ENCODE measurements around the gene C17orf107.
"Not testable (repeated sequence)": the region's sequence is repeated elsewhere in the genome, so short reads cannot be mapped to it uniquely, and the experiment has no call there.

The C17orf107 gene

DNA sequence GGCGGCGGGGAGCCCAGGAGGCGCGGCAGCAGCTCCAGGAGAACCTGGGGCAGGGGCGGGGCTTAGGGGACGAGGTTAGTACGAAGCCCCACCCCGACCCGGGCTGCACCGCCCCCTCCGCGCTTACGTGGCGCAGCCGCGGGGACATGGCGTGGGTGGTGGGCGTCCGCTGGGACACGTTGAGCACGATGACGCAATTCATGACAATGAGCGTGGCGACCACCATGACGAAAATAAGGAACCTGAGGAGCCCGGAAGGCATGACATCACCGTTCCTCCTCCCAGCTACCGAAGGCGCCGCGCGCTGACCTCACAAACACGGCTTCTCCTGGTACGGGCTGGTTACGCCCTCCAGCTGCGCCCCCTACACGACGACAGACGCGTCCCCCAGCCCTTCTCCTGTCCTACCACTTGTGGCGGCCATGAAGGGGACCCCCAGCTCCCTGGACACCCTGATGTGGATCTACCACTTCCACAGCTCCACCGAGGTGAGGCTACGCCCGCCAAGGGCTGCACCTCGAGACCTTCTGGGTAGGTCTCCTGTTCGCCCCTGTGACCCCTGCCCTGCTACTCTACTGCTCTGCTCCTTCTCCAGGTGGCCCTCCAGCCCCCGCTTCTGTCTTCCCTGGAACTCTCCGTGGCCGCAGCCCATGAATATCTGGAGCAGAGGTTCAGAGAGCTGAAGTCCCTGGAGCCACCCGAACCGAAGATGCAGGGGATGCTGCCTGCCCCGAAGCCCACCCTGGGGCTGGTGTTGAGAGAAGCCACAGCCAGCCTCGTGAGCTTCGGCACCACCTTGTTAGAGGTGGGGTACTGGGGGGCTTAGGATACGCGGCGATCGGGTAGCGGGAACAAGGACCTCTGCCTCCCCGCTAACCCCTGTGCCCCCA lies at the start of gene C17orf107:
C17orf107 (plus strand) TSS at position 196 of the 890 bp plus-strand sequence; CDS start at position 423, 227 bp downstream.
- peak; percentile 88 for DNase-seq

DNA sequence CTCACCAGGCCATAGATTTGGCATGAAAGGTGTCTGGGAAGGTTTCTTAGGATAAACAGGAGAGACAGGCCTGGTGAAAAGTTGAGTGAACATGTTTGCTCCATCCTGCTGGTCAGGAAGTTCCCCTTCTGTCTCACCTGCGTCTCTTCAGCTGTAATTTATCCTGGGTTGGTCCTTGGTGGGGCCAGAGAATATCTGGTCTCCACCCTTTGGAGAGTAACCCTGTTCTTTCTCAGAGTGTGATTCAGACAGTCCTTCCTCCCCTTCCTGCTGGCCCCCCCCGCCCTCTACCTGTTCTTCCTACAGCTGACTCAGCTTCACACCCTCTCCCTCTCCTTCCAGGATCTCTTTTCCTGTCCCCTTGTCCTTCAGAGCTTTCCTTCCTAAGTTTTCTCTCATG lies 49.1 kb upstream of the C17orf107 start:
- DNase-seq, result no peak

DNA sequence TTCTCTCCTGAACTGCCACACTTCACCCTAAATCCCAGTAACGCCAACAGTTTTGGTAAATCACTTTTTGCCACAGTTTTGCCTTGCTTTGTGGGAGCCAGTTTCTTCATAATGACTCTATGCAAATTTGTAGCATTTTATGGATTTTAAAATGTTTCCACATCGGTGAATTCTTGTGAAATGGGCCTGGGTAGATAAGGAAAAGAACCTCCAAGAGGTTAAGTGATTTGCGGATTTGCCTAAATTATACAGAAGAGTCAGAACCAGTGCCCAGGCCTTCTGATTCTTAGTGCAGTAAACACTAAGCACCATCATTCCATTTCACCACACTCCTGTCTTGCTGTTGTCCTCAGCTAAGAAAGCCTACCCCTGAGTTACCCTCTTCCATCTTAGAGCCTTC lies 48.3 kb upstream of the C17orf107 start:
- DNase-seq, result no peak

DNA sequence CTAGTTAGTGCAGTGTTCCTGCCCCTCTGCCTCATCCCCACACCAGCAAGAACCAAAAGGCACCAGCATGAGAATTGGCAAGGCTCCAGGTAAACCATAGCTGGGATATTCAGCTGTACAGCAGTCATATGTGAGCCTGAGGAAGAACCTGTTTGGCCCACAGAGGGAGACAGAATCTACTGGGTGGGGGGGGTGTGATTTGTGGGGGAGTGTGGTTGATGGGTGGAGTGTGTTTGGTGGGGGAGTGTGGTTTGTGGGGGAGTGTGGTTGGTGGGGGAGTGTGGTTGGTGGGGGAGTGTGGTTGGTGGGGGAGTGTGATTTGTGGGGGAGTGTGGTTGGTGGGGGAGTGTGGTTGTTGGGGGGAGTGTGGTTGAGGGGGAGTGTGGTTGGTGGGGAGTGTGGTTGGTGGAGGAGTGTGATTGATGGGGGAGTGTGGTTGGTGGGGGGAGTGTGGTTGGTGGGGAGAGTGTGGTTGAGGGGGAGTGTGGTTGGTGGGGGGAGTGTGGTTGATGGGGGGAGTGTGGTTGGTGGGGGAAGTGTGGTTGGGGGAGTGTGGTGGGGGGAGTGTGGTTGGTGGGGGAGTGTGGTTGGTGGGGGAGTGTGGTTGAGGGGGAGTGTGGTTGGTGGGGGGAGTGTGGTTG lies 46.6 kb upstream of the C17orf107 start:
- DNase-seq, result no peak

DNA sequence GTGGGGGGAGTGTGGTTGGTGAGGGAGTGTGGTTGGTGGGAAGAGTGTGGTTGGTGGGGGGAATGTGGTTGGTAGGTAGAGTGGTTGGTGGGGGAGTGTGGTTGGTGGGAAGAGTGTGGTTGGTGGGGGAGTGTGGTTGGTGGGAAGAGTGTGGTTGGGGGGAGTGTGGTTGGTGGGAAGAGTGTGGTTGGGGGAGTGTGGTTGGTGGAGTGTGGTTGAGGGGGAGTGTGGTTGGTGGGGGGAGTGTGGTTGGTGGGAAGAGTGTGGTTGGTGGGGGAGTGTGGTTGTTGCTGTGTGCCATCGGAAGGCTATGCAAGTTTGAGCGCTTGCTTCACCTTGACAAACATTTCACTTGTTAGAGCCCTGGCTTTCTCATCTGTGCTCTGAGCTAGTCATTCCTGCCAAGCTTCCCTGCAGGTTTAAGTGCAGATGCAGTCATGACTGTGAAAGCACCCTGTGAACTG lies 46.1 kb upstream of the C17orf107 start:
- no peak for DNase-seq

DNA sequence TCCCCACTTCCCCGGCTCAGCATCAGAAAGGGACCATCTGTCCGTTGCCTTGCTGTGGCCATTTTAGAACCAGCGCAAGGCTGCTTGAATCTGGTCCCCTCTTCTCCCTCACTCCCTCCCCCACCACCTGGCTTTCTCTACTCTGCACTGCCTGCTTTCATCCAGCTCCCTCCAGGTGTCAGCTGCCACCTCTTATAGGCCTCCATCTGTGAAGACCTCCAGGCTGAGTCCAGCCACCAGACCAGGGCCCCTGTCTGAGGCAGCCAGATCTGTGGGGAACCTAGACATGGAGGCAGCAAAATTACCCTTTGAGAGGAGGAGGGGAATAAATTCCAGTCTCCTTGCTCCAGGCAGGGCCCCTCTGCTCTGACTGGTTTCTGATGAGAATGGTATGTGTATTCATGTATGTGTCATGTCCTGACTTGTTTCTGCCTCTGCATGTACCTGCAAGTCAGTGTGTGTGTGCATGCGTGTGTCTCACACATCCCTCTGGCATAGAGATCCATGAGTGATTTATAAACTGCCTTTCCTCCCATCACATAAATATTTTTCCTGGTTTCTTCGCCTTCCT lies 45.1 kb upstream of the C17orf107 start:
- no peak for DNase-seq

DNA sequence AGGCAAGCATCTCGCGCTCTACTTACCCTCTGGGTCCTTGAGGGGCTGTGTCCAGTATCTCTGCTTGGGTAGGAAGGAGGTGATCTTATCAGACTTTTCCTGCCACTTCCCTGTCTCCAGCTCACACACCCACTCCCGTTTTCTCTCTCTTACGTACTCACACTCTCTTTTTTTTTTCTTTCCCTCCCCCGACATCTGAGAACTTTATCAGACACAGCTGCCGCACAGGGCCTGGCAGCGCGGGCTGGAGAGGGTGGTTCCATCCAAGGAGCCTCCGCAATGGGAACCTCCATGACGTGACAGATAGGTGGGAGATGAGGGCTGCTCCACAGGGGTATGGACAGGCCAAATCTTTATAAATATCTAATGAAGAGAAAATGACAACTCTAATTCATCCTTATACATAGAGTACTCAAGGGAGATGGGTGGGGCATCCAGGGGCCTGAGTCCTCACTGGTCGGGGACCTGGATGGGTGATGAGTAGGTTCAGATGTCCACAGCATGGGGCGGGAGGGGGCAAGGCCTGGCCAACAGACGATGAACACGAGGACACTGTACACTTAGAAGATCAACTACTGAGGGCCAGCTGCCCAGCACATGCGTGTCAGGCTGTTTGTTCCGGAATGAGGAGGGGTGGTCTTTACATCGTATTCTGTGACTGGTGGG lies 42.9 kb upstream of the C17orf107 start:
- no peak for DNase-seq

DNA sequence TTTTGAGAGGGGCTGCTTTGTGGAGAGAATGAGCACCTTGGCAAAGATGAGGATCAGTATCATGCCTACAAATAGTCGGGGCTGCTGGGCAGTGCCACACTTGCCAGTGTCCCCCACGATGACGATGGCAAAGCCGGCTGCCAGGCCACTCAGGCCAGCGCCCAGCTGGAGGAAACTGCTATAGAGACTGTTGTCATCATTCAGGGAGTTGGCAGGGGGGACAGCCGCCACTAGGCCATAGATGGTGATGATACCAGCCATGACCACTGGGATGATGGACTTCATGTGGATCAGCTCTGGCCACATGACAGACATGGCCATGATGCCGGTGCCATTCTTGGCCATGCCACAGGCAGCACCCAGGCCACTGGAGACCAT lies 42.4 kb upstream of the C17orf107 start:
- no peak for DNase-seq

DNA sequence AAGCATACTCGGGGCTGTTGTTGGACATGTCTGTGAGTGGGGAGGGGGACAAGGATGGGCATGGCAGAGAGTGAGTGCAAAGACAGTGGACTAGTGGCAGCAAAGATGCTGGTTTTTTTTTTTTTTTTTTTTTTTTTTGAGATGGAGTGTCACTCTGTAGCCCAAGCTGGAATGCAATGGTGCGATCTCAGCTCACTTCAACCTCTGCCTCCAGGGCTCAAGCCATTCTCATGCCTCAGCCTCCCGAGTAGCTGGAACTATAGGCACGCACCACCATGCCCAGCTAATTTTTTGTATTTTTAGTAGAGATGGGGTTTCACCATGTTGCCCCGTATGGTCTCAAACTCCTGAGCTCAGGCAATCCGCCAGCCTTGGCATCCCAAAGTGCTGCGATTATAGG lies 42.0 kb upstream of the C17orf107 start:
- not testable (repeated sequence) for DNase-seq

DNA sequence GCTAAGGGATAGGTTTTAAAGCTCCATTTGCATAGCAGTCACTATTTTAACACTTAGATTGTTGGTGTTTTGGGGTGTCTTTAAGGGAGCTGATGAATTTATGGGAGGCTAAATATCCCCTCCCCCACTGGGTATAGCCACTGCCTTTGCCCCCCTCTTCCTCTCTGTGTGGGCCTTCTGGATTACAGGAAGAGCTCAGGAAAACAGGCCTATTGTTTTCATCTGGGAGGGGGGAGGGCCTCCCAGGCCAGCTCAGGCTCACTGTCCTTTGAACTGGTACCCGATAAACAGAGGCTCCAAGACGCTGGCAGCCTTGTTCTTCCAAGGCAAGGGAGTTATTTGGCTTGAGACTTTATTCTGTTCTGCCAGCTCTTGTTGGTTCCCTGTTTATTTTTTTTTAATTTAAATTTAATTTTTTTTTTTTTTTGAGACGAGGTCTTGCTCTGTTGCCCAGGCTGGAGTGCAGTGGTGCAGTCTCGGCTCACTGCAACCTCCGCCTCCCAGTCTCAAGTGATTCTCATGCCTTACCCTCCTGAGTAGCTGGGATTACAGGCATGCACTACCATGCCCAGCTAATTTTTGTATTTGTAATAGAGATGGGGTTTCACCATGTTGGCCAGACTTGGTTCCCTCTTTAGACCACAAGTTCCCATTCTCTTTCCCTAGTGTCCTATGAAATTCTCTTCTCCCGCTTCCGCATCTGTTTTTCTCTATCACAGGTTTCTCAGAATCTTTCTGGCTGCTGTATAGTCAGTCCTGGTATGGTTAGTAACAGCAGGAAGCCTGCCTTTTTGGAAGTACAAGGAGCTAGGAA lies 41.1 kb upstream of the C17orf107 start:
- no peak for DNase-seq

DNA sequence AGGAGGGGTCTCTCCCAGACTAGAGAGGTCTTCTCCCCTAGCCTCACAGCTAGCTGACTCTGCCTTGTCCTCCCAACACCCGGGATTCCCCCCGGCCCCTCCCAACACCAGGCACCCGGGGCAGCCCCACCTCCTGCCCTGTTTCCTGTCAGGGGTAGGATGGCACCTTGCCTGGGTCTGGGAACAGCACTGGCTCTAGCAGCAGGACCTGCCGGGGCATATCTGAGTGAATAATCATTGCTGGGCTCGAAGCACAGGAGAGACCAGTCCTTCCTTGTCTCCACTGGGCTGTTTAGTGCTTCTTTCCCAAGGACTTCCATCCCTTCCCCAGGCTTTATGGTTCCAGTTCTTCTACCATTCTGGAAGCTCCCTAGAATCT lies 40.5 kb upstream of the C17orf107 start:
- no peak for DNase-seq

DNA sequence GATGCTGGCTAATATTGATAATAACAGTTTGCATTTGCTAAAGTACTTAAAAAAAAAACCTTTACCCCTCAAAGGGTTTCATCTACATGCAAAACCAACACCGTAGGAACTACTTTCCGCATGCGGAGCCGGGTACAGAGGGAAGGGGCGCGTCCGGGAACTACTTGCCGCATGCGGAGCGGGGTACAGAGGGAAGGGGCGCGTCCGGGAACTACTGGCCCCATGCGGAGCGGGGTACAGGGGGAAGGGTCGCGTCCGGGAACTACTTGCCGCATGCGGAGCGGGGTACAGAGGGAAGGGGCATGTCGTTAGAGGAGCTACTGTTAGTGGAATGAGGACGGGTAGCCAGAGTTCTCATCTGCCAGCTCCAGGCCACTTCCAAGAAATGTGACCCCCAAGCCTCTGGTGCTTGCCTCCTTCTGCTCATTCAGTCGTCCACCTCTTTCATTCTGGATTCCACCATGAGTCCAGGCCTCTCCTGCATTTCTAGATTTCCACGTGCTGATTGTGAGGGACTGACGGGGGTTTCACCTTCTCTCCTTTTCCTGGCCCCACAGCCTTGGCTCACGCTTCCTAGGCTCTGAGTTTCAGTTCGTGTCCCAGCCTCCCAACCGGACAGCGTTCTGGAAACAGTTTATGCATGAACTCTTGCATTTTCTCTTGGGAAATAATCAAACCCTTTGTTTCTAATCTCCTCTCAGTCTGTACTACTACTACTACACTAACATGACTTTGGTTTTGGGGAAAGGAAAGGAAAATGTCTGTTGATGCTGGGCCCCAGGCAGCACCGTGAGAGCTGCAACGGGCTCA lies 39.3 kb upstream of the C17orf107 start:
- DNase-seq, result peak; percentile 67

DNA sequence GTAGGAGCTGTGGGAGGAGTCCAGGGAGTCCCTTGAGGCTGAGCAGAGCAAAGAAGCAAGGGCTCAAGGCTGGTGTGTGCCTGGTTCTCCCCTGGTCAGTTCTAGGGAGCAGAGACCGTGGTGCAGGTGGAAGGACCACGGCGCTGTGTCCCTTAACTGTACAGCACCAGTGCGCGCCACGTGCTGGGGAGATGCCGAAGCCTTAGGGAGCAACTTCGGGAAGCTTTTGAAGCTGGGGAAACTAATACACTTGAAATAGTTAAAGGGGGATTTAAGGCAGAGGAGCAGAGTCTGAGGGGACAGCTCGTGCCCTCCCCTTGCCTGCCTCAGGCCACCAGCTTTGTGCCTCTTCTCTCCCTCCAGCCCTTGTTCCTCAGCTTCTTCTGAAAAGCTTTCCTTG lies 38.7 kb upstream of the C17orf107 start:
- DNase-seq, result no peak

DNA sequence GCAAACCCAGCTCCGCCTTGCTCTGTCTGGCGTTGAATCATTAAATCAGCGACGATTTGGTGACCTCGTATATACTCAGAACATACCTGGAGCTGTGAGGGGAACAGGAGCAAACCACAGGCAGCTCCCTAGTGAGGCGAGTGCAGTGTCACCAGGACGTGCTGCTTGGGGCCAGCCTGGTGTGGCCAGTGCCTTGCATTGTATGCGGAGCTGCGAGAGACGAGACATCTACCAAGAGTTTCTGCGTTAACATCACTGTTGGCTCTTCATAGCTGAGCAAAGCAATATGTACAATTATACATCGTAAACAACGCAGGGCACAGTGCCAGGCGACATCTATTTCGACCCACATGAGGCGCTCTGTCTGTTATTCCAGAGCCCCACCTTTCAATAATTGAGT lies 38.3 kb upstream of the C17orf107 start:
- DNase-seq, result no peak

DNA sequence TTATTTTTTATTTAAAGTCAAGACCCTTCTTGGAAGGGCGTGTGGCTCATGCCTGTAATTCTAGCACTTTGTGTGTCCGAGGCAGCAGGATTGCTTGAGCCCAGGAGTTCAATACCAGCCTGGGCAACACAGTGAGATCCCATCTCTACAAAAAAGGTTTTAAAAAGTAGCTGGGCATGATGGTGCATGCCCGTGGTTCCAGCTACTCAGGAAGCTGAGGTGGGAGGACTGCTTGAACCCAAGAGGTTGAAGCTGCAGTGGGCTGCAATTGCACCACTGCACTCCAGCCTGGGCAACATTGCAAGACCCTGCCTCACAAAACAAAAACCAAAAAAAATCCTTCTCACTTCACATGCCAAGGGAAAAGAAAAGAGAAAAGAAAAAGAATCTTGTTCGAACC lies 36.6 kb upstream of the C17orf107 start:
- DNase-seq, result no peak

DNA sequence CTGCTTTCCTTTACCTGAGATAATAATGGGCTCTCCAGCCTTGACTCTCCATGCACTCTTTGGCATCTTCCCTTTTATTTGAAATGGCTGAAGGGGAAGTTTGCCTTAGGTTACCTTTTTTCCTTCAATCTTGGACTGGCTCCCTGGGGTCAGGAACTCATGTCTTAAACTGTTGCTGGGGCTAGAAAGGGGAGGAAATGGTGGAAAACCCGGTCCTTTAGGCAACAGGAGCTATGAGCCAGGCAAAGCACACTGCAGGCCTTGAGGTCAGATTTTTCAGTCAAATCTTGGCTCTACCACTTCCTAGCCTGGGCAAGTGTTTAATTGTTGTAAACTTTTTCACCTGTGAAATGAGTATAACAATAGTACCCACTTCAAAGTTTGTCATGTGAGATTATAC lies 36.0 kb upstream of the C17orf107 start:
- DNase-seq, result no peak

DNA sequence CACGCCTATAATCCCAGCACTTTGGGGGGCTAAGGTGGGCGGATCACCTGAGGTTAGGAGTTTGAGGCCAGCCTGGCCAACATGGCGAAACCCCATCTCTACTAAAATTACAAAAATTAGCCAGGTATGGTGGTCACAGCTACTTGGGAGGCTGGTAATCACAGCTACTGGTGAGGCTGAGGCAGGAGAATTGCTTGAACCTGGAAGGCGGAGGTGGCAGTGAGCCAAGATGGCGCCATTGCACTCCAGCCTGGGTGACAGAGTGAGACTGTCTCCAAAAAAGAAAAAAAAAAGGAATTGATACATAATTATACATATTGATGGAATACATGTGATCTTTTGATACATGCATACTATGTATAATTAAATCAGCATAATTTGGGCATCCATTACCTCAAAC lies 31.8 kb upstream of the C17orf107 start:
- not testable (repeated sequence) for DNase-seq

DNA sequence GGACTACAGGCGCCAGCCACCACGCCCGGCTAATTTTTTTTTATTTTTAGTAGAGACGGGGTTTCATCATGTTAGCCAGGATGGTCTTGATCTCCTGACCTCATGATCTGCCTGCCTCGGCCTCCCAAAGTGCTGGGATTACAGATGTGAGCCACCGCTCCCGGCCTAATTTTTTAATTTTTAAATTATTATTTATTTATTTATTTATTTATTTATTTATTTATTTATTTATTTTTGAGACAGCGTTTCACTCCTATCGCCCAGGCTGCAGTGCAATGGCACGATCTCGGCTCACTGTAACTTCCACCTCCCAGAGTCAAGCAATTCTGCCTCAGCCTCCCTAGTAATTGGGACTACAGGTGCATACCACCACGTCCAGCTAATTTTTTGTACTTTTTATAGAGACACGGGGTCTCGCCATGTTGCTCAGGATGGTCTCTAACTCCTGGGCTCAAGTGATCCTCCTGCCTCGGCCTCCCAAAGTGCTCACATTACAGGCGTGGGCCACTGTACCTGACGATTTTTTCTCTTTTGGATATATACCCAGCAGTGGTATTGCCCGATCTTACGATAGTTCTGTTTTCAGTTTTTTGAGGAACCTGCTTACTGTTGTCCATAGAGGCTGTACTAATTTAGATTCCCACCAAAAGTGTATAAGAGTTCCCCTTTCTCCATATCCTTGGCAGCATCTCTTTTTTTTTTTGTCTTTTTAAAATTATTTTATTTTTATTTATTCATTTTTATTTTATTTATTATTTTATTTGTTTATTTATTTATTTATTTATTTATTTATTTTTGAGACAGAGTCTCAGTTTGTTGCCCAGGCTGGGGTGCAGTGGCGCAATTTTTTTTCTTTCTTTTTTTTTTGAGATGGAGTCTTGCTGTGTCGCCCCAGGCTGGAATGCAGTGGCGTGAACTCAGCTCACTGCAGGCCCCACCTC lies 30.0 kb upstream of the C17orf107 start:
- DNase-seq, result not testable (repeated sequence)

DNA sequence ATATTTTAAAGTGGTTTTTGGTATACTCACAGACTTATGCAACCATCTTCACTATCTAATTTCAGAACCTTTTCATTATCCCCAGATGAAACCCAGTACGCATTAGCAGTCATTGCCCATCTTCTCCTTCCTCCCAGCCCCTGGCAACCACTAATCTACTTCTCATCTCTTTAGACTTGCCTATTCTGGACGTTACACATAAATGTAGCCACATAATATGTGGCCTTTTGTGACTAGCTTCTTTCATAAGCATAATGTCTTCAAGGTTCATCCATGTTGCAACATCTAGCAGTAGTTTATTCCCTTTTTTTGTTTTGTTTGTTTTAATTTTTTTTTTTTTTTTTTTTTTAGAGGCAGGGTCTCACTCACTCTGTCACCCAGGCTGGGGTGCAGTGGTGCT lies 28.5 kb upstream of the C17orf107 start:
- DNase-seq, result no peak

DNA sequence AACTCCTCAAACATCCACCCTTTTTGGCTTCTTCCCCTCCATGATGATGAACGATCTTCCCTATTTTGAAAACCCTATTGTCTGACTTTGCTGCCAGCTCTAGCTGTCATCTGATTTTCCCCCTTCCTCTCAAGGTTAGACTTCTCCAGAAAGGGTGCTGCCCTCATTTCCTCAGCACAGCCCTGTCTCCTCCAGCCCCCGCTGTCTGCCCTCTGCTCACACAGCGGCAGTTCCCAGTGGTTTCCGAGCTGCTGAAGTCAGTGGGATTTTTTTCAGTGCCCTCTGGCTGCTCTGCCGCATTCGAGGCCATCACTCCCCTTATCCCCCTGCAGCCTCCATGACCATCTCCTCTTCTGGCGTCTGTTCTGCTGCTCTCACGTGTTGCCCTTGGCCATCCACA lies 26.6 kb upstream of the C17orf107 start:
- DNase-seq, result no peak
